IMR-90 (cell line): Measurements from ENCODE around the gene IL20. TPM values are rescaled to one million over a fixed set of nuclear protein-coding genes. Genes with fewer than 3 reads are reported as not detected.

ENCODE experiments used
- ATAC-seq: fragments of 200-7000 bp; cut with Tn5 transposase; 2 replicates; pipeline ENCODE4 v1.9.1; 2020; ENCODE audit warnings: low read depth, mild to moderate bottlenecking, moderate library complexity
- BruUV-seq: library from RNA; stranded (reverse); fragments of 400-500 nt; replicated peaks from 2 replicates; lab custom pipeline; 2021; lab: Mats Ljungman, UMichigan
- CTCF ChIA-PET: fragments of 300-600 bp; formaldehyde crosslinking; extraction: SDS; loops from one replicate; lab custom pipeline; 2021; ENCODE audit warnings: antibody characterized with exemption; lab: Yijun Ruan, JAX
- POLR2A ChIA-PET: fragments of 300-600 bp; sonication (Branson Sonifier 250); formaldehyde crosslinking; loops from one replicate; lab custom pipeline; 2022; ENCODE audit warnings: antibody characterized with exemption; ENCODE audit not compliant: unreplicated experiment; lab: Charles Lee
- DNase-seq: peaks from one replicate; pipeline ENCODE4 v3.0.0; 2013
- H2AFZ ChIP-seq: replicated peaks from 2 replicates; pipeline ENCODE3; 2013; ENCODE audit warnings: low read length, mild to moderate bottlenecking; ENCODE audit not compliant: poor library complexity
- H2AK5ac ChIP-seq: 2 replicates; pipeline ENCODE4 v1.6.1; 2013; ENCODE audit warnings: low read depth, low read length, inconsistent platforms
- H2AK9ac ChIP-seq: replicated peaks from 2 replicates; pipeline ENCODE3; 2013; ENCODE audit warnings: mild to moderate bottlenecking, low read depth, low read length, moderate library complexity; ENCODE audit not compliant: poor library complexity
- H2BK120ac ChIP-seq: 2 replicates; pipeline ENCODE4 v1.6.1; 2013; ENCODE audit warnings: low read depth, low read length, inconsistent platforms
- H2BK15ac ChIP-seq: 3 replicates; pipeline ENCODE4 v1.6.1; 2013; ENCODE audit warnings: low read depth, low read length, inconsistent platforms
- H2BK20ac ChIP-seq: 2 replicates; pipeline ENCODE4 v1.6.1; 2013; ENCODE audit warnings: low read depth, mild to moderate bottlenecking, inconsistent platforms, low read length, moderate library complexity
- H2BK5ac ChIP-seq: 2 replicates; pipeline ENCODE4 v1.6.1; 2013; ENCODE audit warnings: mild to moderate bottlenecking, low read depth, low read length, inconsistent platforms; ENCODE audit not compliant: poor library complexity, severe bottlenecking
- H3K14ac ChIP-seq: replicated peaks from 2 replicates; pipeline ENCODE4 v1.6.1; 2013; ENCODE audit warnings: low read depth, low read length, inconsistent platforms
- H3K18ac ChIP-seq: 2 replicates; pipeline ENCODE4 v1.6.1; 2013; ENCODE audit warnings: low read depth, low read length, control low read depth
- H3K23ac ChIP-seq: 2 replicates; pipeline ENCODE4 v1.6.1; 2013; ENCODE audit warnings: low read depth, low read length, inconsistent platforms
- H3K27ac ChIP-seq: 2 replicates; pipeline ENCODE4 v1.5.1; 2013; ENCODE audit warnings: mild to moderate bottlenecking, control low read depth, low read length; ENCODE audit not compliant: insufficient read depth
- H3K27me3 ChIP-seq: 2 replicates; pipeline ENCODE4 v1.6.1; 2013; ENCODE audit warnings: low read length; ENCODE audit not compliant: control insufficient read depth, insufficient read depth
- H3K36me3 ChIP-seq: 2 replicates; pipeline ENCODE4 v1.6.1; 2013; ENCODE audit warnings: low read length, mixed read lengths; ENCODE audit not compliant: control insufficient read depth, insufficient read depth
- H3K4ac ChIP-seq: 2 replicates; pipeline ENCODE4 v1.6.1; 2013; ENCODE audit warnings: low read depth, low read length, inconsistent platforms
- H3K4me1 ChIP-seq: 2 replicates; pipeline ENCODE4 v1.6.1; 2013; ENCODE audit warnings: low read length, mixed read lengths; ENCODE audit not compliant: control insufficient read depth, insufficient read depth
- H3K4me2 ChIP-seq: 2 replicates; pipeline ENCODE4 v1.6.1; 2013; ENCODE audit warnings: low read depth, mild to moderate bottlenecking, control low read depth, low read length, moderate library complexity
- H3K4me3 ChIP-seq: 2 replicates; pipeline ENCODE4 v1.5.1; 2013; ENCODE audit warnings: low read depth, mild to moderate bottlenecking, control low read depth, low read length, moderate library complexity; ENCODE audit not compliant: insufficient read depth
- H3K56ac ChIP-seq: 2 replicates; pipeline ENCODE4 v1.6.1; 2013; ENCODE audit warnings: low read length, inconsistent platforms; ENCODE audit not compliant: insufficient read depth; ENCODE audit errors: extremely low read depth
- H3K79me1 ChIP-seq, 2 experiments: 2 replicates each; pipeline ENCODE4 v1.6.1; 2013; ENCODE audit warnings: low read length in 2 of 2, inconsistent platforms in 1 of 2, low read depth in 1 of 2
- H3K9ac ChIP-seq: 2 replicates; pipeline ENCODE4 v1.6.1; 2013; ENCODE audit warnings: low read depth, low read length, control low read depth
- H3K9me1 ChIP-seq: 2 replicates; pipeline ENCODE4 v1.6.1; 2013; ENCODE audit warnings: low read length, inconsistent platforms; ENCODE audit not compliant: insufficient read depth
- H3K9me3 ChIP-seq: 2 replicates; pipeline ENCODE4 v1.6.1; 2013; ENCODE audit warnings: low read length; ENCODE audit not compliant: control insufficient read depth, insufficient read depth
- H4K20me1 ChIP-seq: 2 replicates; pipeline ENCODE4 v1.6.1; 2013; ENCODE audit warnings: low read length, inconsistent platforms; ENCODE audit not compliant: insufficient read depth
- H4K5ac ChIP-seq: 2 replicates; pipeline ENCODE4 v1.6.1; 2013; ENCODE audit warnings: mild to moderate bottlenecking, low read depth, low read length, control low read depth
- H4K8ac ChIP-seq, 2 experiments: 2 replicates each; pipeline ENCODE4 v1.6.1; 2013; ENCODE audit warnings: low read depth in 2 of 2, low read length in 2 of 2, control low read depth in 1 of 2, inconsistent platforms in 1 of 2
- H4K91ac ChIP-seq: 2 replicates; pipeline ENCODE4 v1.6.1; 2013; ENCODE audit warnings: low read depth, low read length, inconsistent platforms; ENCODE audit not compliant: insufficient read depth
- BHLHE40 ChIP-seq: fragments of 150-350 bp; IDR thresholded peaks from 2 replicates; pipeline ENCODE4 v1.6.1; 2016; ENCODE audit warnings: mild to moderate bottlenecking, low read depth, low read length
- CHD1 ChIP-seq: IDR thresholded peaks from 2 replicates; pipeline ENCODE4 v1.6.1; 2012; ENCODE audit warnings: low read depth, low read length, improper control_type of control experiment
- CTCF ChIP-seq: conservative IDR thresholded peaks from 2 replicates; pipeline ENCODE4 v1.5.1; 2012; ENCODE audit warnings: mild to moderate bottlenecking, low read depth, low read length, improper control_type of control experiment
- ELK1 ChIP-seq: fragments of 150-350 bp; IDR thresholded peaks from 2 replicates; pipeline ENCODE4 v1.6.1; 2016; ENCODE audit warnings: low read depth, mild to moderate bottlenecking, low read length, moderate library complexity, borderline replicate concordance
- FOS ChIP-seq: fragments of 150-350 bp; IDR thresholded peaks from 2 replicates; pipeline ENCODE4 v1.6.1; 2016; ENCODE audit warnings: low read depth, low read length
- MAFK ChIP-seq: IDR thresholded peaks from 2 replicates; pipeline ENCODE4 v1.6.1; 2012; ENCODE audit warnings: low read depth, low read length, improper control_type of control experiment
- MAZ ChIP-seq: IDR thresholded peaks from 2 replicates; pipeline ENCODE4 v1.6.1; 2012; ENCODE audit warnings: low read depth, mild to moderate bottlenecking, low read length, improper control_type of control experiment, moderate library complexity, borderline replicate concordance
- MXI1 ChIP-seq: IDR thresholded peaks from 2 replicates; pipeline ENCODE4 v1.6.1; 2012; ENCODE audit warnings: low read depth, mild to moderate bottlenecking, low read length, moderate library complexity, borderline replicate concordance
- POLR2A ChIP-seq: IDR thresholded peaks from 2 replicates; pipeline ENCODE4 v1.6.1; 2012; ENCODE audit warnings: mild to moderate bottlenecking, low read depth, low read length
- RAD21 ChIP-seq: IDR thresholded peaks from 2 replicates; pipeline ENCODE4 v1.6.1; 2012; ENCODE audit warnings: low read length, improper control_type of control experiment
- RCOR1 ChIP-seq: IDR thresholded peaks from 2 replicates; pipeline ENCODE4 v1.6.1; 2012; ENCODE audit warnings: mild to moderate bottlenecking, low read length, improper control_type of control experiment; ENCODE audit not compliant: insufficient replicate concordance
- RFX5 ChIP-seq: IDR thresholded peaks from 2 replicates; pipeline ENCODE4 v1.8.0; 2012; ENCODE audit warnings: low read depth, mild to moderate bottlenecking, low read length, moderate library complexity
- WGBS, 2 experiments: methylation state at CpG; one replicate each; pipeline versions ENCODE4 v1.1.5 to v1.1.7; 2013; ENCODE audit warnings: missing lambda C conversion rate in 2 of 2; ENCODE audit not compliant: insufficient read length in 1 of 2; ENCODE audit errors: extremely low coverage in 2 of 2; 5-methylcytosine and 5-hydroxymethylcytosine counted together
- dilution Hi-C: fragments of 300-500 bp; cut with HindIII; formaldehyde crosslinking; loops from one replicate; pipeline ENCODE4 v1.14.3; 2018; ENCODE audit warnings: low sequenced_read_pairs; ENCODE audit not compliant: unreplicated experiment
- in situ Hi-C: fragments of 300-500 bp; cut with MboI; formaldehyde crosslinking; loops from 3 replicates; pipeline ENCODE4 v1.14.3; 2019; ENCODE audit warnings: low sequenced_read_pairs, inconsistent platforms, mixed read lengths
- intact Hi-C: fragments of 100-400 bp; cut with micrococcal nuclease; formaldehyde crosslinking; loops from 2 replicates; pipeline ENCODE4 v1.10.0; 2022
- polyA plus RNA-seq, 3 experiments: library from polyadenylated mRNA; depleted of rRNA; stranded (reverse); fragments of >200 nt; gene quantifications; 2 replicates each; pipeline ENCODE4 v1.2.3, GENCODE V29; 2012; ENCODE audit warnings: low replicate concordance in 1 of 3
- total RNA-seq: library from RNA; depleted of rRNA; stranded (reverse); fragments of >200 nt; gene quantifications from 2 replicates; pipeline ENCODE4 v1.2.3, GENCODE V29; 2012

The IL20 gene
- total and polyA plus RNA-seq, 2 of the 4 experiments (the other 2 are of a cell fraction): not detected

- ATAC-seq: peak; percentile 8
- DNase-seq: no peak
- no CpG with 5 or more reads among the region's 3 CpGs for WGBS, 2 experiments
Observed at GRCh38 chr1:206896261-206896660, 30.8 kb downstream of the IL20 start.

More at GRCh38 chr1:206896261-206896660, 30.8 kb downstream of the IL20 start:
- no TSS peak for BruUV-seq
- Histone ChIP-seq H4K8ac (peak overlapping the region; percentile 20 to 88; a peak in 3 of 4 replicates), H3K27me3 (no peaks in the 10 kb centered on the region), H2AK5ac (peak overlapping the region; percentile 92), H2AK9ac (no peak overlapping the region), H3K4me1 (peaks cover 36% of the 10 kb centered on the region), H3K56ac (0 out of 2 replicates have a peak overlapping the region, but pooled peaks have one; percentile 26), H3K23ac (peak overlapping the region; percentile 85; the same call in 1 of the 2 replicates), H3K9me1 (peaks cover 39% of the 10 kb centered on the region), H4K5ac (peak overlapping the region; percentile 62), H3K4ac (peak overlapping the region; percentile 82), H3K36me3 (no peaks in the 10 kb centered on the region), H4K20me1 (no peaks in the 10 kb centered on the region), H2BK20ac (peak overlapping the region; percentile 90), H3K79me1 (peaks cover 0 to 23% of the 10 kb centered on the region in 2 experiments; a peak in 1 of 4 replicates), H3K4me2 (no peak overlapping the region; the same call in 1 of the 2 replicates), H4K91ac (peak overlapping the region; percentile 74), H3K4me3 (no peak overlapping the region), H3K9me3 (no peaks in the 10 kb centered on the region), H3K27ac (peak overlapping the region; percentile 24; the same call in 1 of the 2 replicates), H2BK5ac (peak overlapping the region; percentile 68), H3K14ac (peak overlapping the region; percentile 94), H2BK120ac (peak overlapping the region; percentile 88), H2AFZ (peak overlapping the region; percentile 67), H3K18ac (peak overlapping the region; percentile 86), H2BK15ac (peak overlapping the region; percentile 96), H3K9ac (no peak overlapping the region)
- TF ChIP-seq MAFK (no peak), RAD21 (no peak), POLR2A (no peak), ELK1 (no peak), BHLHE40 (no peak), CTCF (no peak), RCOR1 (no peak), FOS (no peak), CHD1 (no peak), MAZ (no peak), MXI1 (no peak), RFX5 (no peak)
- intact Hi-C loops: no loop called here
- ChIA-PET CTCF (interaction anchor here (0.8 kb wide), 1 partner anchor 87 kb away, joined by 3 read pairs; no protein-coding TSS in a partner anchor), POLR2A (no interaction called here)
- dilution Hi-C loops: no loop called here
- in situ Hi-C loops: no loop called here
